Activated naive CD4-positive, alpha-beta T cell treated with anti-CD3 and anti-CD28 coated beads, Interleukin-2, amount 50 U/mL, for 72 hours (primary cell): ENCODE results near the gene RAB12. TPM values are rescaled to one million over a fixed set of nuclear protein-coding genes. Genes with fewer than 3 reads are reported as not detected.

ENCODE experiments used
- ATAC-seq, 2 donors: fragments of 150-1000 bp; cut with Tn5 transposase; 2 replicates each; pipeline ENCODE4 v1.10.0; 2021; ENCODE audit warnings: mild to moderate bottlenecking in 2 of 2, moderate library complexity in 2 of 2
- DNase-seq, 2 donors: peaks; one replicate each; pipeline ENCODE4 v3.0.0; 2021 to 2022; ENCODE audit warnings: low spot score in 2 of 2
- H3K27ac Mint-ChIP-seq, 2 donors: one replicate each; pipeline ENCODE4 v1.8.0; 2022; ENCODE audit warnings: mild to moderate bottlenecking in 2 of 2, mixed read lengths in 2 of 2
- H3K36me3 Mint-ChIP-seq, 2 donors: one replicate each; pipeline ENCODE4 v1.8.0; 2022; ENCODE audit warnings: mixed read lengths in 2 of 2
- H3K9me3 Mint-ChIP-seq, 2 donors: one replicate each; pipeline ENCODE4 v1.8.0; 2022; ENCODE audit warnings: mixed read lengths in 2 of 2
- total RNA-seq, 2 donors: library from RNA; stranded (reverse); gene quantifications; one replicate each; pipeline ENCODE4 v1.2.3, GENCODE V29; 2022

RAB12 gene
- total RNA-seq, 2 donors from 2014 or later: 10.9 to 18.6 TPM

DNA sequence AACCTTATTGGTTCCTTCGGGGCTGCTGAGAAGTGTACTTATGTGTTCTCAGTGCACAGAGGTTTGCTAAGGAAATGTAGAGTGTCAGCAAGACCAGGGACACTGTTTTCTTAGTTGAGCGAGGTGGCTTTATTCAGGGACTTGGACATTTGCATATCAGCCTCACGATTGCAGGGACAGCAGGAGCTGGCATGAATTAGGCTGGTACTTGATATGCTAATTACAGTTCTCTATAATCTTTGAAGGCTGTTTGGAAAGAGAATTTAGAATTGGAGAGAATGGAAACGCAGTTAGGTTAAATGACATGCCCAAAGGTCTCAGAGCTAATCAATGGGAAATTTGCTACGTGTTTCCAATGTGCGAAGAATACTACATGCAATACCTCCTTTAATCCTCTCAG, 77.4 kb downstream of the RAB12 start:
- DNase-seq: no peak
- no peak for ATAC-seq
- no peaks in the 10 kb centered on the region for H3K36me3 Mint-ChIP-seq
- no peaks in the 10 kb centered on the region for H3K9me3 Mint-ChIP-seq
- no peak overlapping the region for H3K27ac Mint-ChIP-seq

DNA sequence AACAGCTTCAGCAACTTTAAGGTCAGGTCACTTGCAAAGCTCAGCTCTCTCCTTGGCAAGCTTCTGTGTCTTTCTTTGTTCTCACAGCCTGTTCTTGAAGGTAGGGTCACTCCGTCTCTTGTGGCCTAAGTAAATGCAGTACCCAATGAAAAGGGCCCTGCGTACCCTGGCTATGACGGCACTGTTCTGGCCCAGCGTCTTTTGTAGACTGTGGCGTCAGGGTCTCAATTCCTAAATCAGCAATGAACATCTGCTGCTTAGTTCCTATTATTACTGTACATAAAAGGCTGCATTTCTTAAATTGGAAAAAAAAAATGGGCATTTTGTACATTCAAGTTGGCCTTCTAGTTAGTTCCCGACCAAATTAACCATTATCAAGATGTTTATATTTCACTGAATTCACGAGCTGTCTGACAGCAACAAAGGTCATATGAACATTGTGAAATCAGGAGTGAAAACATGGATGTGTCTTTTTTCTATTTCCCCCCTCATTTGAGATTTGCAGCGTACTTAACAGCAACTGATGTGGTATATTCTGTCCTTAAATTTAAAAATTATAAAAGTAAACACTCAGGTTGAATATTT, 79.1 kb downstream of the RAB12 start:
- Mint-ChIP-seq H3K9me3 (no peaks in the 10 kb centered on the region), H3K36me3 (no peaks in the 10 kb centered on the region), H3K27ac (no peak overlapping the region)
- DNase-seq (no peak), ATAC-seq (no peak)

DNA sequence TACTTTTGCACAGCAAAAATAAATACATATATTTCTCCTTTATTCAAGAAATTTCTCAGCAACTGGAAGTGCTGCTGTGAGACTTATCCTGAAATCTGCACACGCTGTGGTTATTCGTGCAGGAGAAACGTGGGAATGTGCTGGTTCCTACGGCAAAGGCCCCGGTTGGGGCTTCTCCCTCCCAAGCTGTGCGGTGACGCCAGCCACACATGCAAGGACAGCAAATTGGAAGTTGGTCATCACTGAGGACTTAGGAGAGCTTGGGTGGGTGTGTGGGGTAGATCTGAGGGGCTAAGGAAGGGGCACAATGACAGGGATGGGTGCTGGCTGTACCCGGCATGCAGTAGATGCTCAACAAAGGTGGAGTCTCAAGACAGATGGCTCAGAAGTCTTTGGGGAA, 79.6 kb downstream of the RAB12 start:
- no peaks in the 10 kb centered on the region for H3K9me3 Mint-ChIP-seq

More for the DNA sequence above, 79.6 kb downstream of the RAB12 start:
- ATAC-seq (no peak), DNase-seq (no peak)
- H3K36me3 Mint-ChIP-seq: no peaks in the 10 kb centered on the region
- H3K27ac Mint-ChIP-seq: no peak overlapping the region

Other genes starting within 250 kb of the RAB12 start
- under 1 TPM; 0.06 to 0.66 TPM for gene MTCL1, start 96.1 kb downstream of the RAB12 start, total RNA-seq